IPS-18c (cell line): ENCODE data around the gene C3orf52.

Experiments used
- H3K4me3 ChIP-seq: 2 replicates; pipeline ENCODE4 v1.7.0; 2013; ENCODE audit warnings: low read depth, mild to moderate bottlenecking, low read length, moderate library complexity; ENCODE audit not compliant: insufficient read depth
- H3K9me3 ChIP-seq: one replicate; pipeline ENCODE4 v1.6.1; 2013; ENCODE audit warnings: mild to moderate bottlenecking, low read length, moderate library complexity; ENCODE audit not compliant: control insufficient read depth, insufficient read depth

C3orf52 gene

GRCh38 chr3:112141293-112141692 lies 55.1 kb downstream of the C3orf52 start:
- Histone ChIP-seq H3K9me3 (no peaks in the 10 kb centered on the region), H3K4me3 (no peak overlapping the region)

- H3K9me3 ChIP-seq: no peaks in the 10 kb centered on the region
These were observed 57.1 kb downstream of the C3orf52 start for GRCh38 chr3:112143251-112143650.

GRCh38 chr3:112143689-112144088 lies 57.5 kb downstream of the C3orf52 start:
- Histone ChIP-seq H3K9me3 (no peaks in the 10 kb centered on the region), H3K4me3 (no peak overlapping the region)

More at GRCh38 chr3:112143251-112143650, 57.1 kb downstream of the C3orf52 start:
- H3K4me3 ChIP-seq: no peak overlapping the region

GRCh38 chr3:112149136-112149535 lies 62.9 kb downstream of the C3orf52 start:
- H3K4me3 ChIP-seq: no peak overlapping the region
- H3K9me3 ChIP-seq: no peaks in the 10 kb centered on the region

- no peak overlapping the region for H3K4me3 ChIP-seq
- H3K9me3 ChIP-seq: peaks cover 7% of the 10 kb centered on the region
These were observed 81.6 kb downstream of the C3orf52 start for GRCh38 chr3:112167758-112168157.
